HepG2 (cell line): ENCODE measurements around the gene GRIN3B. TPM values are rescaled to one million over a fixed set of nuclear protein-coding genes. Genes with fewer than 3 reads are reported as not detected.

Source experiments
- ATF7-NPFF ChIP-seq: sonication (generic); formaldehyde crosslinking; IDR thresholded peaks from 2 replicates; pipeline ENCODE4 v1.8.1; 2023; ENCODE audit warnings: mild to moderate bottlenecking, low read depth, missing genetic modification reagents, moderate library complexity
- BRD4 ChIP-seq: sonication (generic); formaldehyde crosslinking; IDR thresholded peaks from 2 replicates; pipeline ENCODE4 v1.4.0; 2020; ENCODE audit warnings: missing genetic modification reagents
- FLYWCH1 ChIP-seq: sonication (generic); formaldehyde crosslinking; IDR thresholded peaks from 2 replicates; pipeline ENCODE4 v1.8.1; 2023; ENCODE audit warnings: mild to moderate bottlenecking, missing genetic modification reagents
- MEF2D ChIP-seq: sonication (generic); formaldehyde crosslinking; IDR thresholded peaks from 2 replicates; pipeline ENCODE4 v1.5.1; 2020; ENCODE audit warnings: mild to moderate bottlenecking, missing genetic modification reagents
- POLR2AphosphoS2 ChIP-seq: IDR thresholded peaks from 2 replicates; pipeline ENCODE4 v1.6.1; 2011; ENCODE audit warnings: low read depth, low read length, improper control_type of control experiment
- RARA ChIP-seq: IDR thresholded peaks from 2 replicates; pipeline ENCODE4 v1.6.1; 2016; ENCODE audit warnings: missing genetic modification reagents, missing compliant biosample characterization
- SALL2 ChIP-seq: sonication (generic); formaldehyde crosslinking; IDR thresholded peaks from 2 replicates; pipeline ENCODE4 v1.8.1; 2023; ENCODE audit warnings: mild to moderate bottlenecking, missing genetic modification reagents, inconsistent platforms
- SIN3B ChIP-seq: fragments of 150-350 bp; IDR thresholded peaks from 2 replicates; pipeline ENCODE4 v1.6.1; 2014; ENCODE audit warnings: low read length
- U2AF1 ChIP-seq: fragments of 200-400 bp; formaldehyde crosslinking; optimal IDR thresholded peaks from 2 replicates; pipeline ENCODE3; 2017; ENCODE audit warnings: mild to moderate bottlenecking, low read depth, low read length
- ZKSCAN1 ChIP-seq: fragments of 150-350 bp; IDR thresholded peaks from 2 replicates; pipeline ENCODE4 v1.6.1; 2014; ENCODE audit warnings: low read length
- ZNF224 ChIP-seq: sonication (generic); formaldehyde crosslinking; IDR thresholded peaks from 2 replicates; pipeline ENCODE4 v1.5.0; 2020; ENCODE audit warnings: mild to moderate bottlenecking, missing genetic modification reagents
- ZNF383 ChIP-seq: sonication (generic); formaldehyde crosslinking; IDR thresholded peaks from 2 replicates; pipeline ENCODE4 v1.4.0; 2020; ENCODE audit warnings: missing genetic modification reagents, mild to moderate bottlenecking, borderline replicate concordance
- ZNF746 ChIP-seq: sonication (generic); formaldehyde crosslinking; IDR thresholded peaks from 2 replicates; pipeline ENCODE4 v1.8.0; 2022; ENCODE audit warnings: mild to moderate bottlenecking, missing genetic modification reagents
- polyA plus RNA-seq, 8 experiments: library from polyadenylated mRNA; depleted of rRNA in 3 of 8; stranded (reverse) in 7 of 8; unstranded in 1 of 8; fragments of >200 nt; fragmentation: Illumina TruSeq in 4 of 8; extraction: Trizol in 4 of 8; gene quantifications; 2 replicates each; pipeline versions ENCODE4 v1.2.1 to v1.2.3, GENCODE V29; 2011 to 2016; ENCODE audit warnings: low read depth in 4 of 8, missing spikeins in 1 of 8, mixed read lengths in 1 of 8; ENCODE audit not compliant: insufficient read depth in 1 of 8
- total RNA-seq, 5 experiments: library from RNA; depleted of rRNA; stranded (reverse); fragments of >200 nt; fragmentation: Illumina TruSeq; extraction: Trizol; gene quantifications; 2 replicates each; pipeline ENCODE4 v1.2.3, GENCODE V29; 2016; ENCODE audit warnings: low read depth in 1 of 5
- TF ChIP-seq, protein P1 (sequence below): sonication (generic); formaldehyde crosslinking; IDR thresholded peaks from 2 replicates; pipeline ENCODE4 v1.5.1; 2020; ENCODE audit warnings: missing genetic modification reagents, mild to moderate bottlenecking, borderline replicate concordance
- TF ChIP-seq, protein P2 (sequence below): sonication (generic); formaldehyde crosslinking; IDR thresholded peaks from 2 replicates; pipeline ENCODE4 v1.9.0; 2021; ENCODE audit warnings: missing genetic modification reagents, borderline replicate concordance
- TF ChIP-seq, protein P3 (sequence below): sonication (generic); formaldehyde crosslinking; IDR thresholded peaks from 2 replicates; pipeline ENCODE4 v1.4.0; 2020; ENCODE audit warnings: mild to moderate bottlenecking, missing genetic modification reagents
- TF ChIP-seq, protein P4 (sequence below): sonication (generic); formaldehyde crosslinking; IDR thresholded peaks from 2 replicates; pipeline ENCODE4 v1.9.0; 2021; ENCODE audit warnings: missing genetic modification reagents, mild to moderate bottlenecking, borderline replicate concordance
- TF ChIP-seq, protein P5 (sequence below): IDR thresholded peaks from 2 replicates; pipeline ENCODE4 v1.6.1; 2012; ENCODE audit warnings: low read depth, low read length, improper control_type of control experiment
- TF ChIP-seq, protein P6 (sequence below): sonication (generic); formaldehyde crosslinking; IDR thresholded peaks from 2 replicates; pipeline ENCODE4 v1.5.0; 2020; ENCODE audit warnings: missing genetic modification reagents, mild to moderate bottlenecking, borderline replicate concordance

Gene GRIN3B
- total and polyA plus RNA-seq, 2 of the 13 experiments (the other 11 are each of a cell fraction or from before 2014, with no cell fraction given): 0.07 to 0.20 TPM

DNA sequence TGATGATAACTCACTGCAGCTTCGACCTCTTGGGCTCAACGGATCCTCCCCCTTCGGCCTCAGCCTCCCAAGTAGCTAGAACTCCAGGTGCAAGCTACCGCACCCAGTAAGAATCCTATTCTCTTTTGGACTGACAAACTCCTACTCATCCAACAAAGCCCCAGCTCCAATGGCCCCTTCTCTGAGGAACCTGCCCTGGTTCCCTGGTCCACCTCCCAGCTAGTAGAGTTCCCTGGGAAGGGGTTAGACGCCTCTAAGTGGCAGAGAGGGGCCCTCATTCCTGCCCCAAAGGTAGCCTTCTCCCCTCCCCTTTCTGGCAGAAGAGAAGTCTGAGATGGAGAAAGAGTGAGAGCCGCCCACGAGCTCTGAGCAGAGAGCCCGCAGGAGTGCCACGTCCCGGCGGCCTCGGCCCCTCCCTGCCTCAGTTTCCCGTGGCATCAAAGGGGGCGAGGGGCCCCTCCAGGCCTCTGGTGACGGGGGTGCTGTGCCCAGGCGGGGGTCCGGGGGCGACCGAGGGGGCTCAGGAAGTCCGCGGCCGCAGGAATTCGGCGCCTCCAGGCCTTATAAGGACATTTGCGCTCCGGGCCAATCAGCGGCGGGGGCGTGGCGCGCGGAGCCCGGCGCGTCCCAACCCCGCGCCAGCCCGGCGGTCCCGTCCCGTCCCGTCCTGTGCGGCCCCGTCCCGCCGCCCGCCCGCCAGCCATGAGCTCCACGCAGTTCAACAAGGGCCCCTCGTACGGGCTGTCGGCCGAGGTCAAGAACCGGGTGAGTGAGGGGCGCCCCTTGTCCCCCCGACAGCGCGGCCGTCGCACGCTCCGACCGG is 26.0 kb downstream of the GRIN3B start, which contains the start of gene CNN2 (continued):
- TF ChIP-seq, protein P1, sequence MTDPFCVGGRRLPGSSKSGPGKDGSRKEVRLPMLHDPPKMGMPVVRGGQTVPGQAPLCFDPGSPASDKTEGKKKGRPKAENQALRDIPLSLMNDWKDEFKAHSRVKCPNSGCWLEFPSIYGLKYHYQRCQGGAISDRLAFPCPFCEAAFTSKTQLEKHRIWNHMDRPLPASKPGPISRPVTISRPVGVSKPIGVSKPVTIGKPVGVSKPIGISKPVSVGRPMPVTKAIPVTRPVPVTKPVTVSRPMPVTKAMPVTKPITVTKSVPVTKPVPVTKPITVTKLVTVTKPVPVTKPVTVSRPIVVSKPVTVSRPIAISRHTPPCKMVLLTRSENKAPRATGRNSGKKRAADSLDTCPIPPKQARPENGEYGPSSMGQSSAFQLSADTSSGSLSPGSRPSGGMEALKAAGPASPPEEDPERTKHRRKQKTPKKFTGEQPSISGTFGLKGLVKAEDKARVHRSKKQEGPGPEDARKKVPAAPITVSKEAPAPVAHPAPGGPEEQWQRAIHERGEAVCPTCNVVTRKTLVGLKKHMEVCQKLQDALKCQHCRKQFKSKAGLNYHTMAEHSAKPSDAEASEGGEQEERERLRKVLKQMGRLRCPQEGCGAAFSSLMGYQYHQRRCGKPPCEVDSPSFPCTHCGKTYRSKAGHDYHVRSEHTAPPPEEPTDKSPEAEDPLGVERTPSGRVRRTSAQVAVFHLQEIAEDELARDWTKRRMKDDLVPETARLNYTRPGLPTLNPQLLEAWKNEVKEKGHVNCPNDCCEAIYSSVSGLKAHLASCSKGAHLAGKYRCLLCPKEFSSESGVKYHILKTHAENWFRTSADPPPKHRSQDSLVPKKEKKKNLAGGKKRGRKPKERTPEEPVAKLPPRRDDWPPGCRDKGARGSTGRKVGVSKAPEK (CRISPR knock-in tag): no peak
- TF ChIP-seq BRD4 (CRISPR knock-in tag): no peak
- no peak for TF ChIP-seq POLR2AphosphoS2
- TF ChIP-seq ATF7-NPFF (CRISPR knock-in tag): no peak
- TF ChIP-seq, protein P2, sequence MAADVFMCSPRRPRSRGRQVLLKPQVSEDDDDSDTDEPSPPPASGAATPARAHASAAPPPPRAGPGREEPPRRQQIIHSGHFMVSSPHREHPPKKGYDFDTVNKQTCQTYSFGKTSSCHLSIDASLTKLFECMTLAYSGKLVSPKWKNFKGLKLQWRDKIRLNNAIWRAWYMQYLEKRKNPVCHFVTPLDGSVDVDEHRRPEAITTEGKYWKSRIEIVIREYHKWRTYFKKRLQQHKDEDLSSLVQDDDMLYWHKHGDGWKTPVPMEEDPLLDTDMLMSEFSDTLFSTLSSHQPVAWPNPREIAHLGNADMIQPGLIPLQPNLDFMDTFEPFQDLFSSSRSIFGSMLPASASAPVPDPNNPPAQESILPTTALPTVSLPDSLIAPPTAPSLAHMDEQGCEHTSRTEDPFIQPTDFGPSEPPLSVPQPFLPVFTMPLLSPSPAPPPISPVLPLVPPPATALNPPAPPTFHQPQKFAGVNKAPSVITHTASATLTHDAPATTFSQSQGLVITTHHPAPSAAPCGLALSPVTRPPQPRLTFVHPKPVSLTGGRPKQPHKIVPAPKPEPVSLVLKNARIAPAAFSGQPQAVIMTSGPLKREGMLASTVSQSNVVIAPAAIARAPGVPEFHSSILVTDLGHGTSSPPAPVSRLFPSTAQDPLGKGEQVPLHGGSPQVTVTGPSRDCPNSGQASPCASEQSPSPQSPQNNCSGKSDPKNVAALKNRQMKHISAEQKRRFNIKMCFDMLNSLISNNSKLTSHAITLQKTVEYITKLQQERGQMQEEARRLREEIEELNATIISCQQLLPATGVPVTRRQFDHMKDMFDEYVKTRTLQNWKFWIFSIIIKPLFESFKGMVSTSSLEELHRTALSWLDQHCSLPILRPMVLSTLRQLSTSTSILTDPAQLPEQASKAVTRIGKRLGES (CRISPR knock-in tag): no peak
- TF ChIP-seq MEF2D (CRISPR knock-in tag): no peak; the same call in 1 of the 2 replicates
- TF ChIP-seq RARA: no peak
- TF ChIP-seq, protein P3, sequence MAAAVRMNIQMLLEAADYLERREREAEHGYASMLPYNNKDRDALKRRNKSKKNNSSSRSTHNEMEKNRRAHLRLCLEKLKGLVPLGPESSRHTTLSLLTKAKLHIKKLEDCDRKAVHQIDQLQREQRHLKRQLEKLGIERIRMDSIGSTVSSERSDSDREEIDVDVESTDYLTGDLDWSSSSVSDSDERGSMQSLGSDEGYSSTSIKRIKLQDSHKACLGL: no peak; the same call in 1 of the 2 replicates
- no peak for TF ChIP-seq SIN3B
- TF ChIP-seq, protein P4, sequence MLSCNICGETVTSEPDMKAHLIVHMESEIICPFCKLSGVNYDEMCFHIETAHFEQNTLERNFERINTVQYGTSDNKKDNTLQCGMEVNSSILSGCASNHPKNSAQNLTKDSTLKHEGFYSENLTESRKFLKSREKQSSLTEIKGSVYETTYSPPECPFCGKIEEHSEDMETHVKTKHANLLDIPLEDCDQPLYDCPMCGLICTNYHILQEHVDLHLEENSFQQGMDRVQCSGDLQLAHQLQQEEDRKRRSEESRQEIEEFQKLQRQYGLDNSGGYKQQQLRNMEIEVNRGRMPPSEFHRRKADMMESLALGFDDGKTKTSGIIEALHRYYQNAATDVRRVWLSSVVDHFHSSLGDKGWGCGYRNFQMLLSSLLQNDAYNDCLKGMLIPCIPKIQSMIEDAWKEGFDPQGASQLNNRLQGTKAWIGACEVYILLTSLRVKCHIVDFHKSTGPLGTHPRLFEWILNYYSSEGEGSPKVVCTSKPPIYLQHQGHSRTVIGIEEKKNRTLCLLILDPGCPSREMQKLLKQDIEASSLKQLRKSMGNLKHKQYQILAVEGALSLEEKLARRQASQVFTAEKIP (CRISPR knock-in tag): no peak
- TF ChIP-seq ZNF746 (CRISPR knock-in tag): no peak
- TF ChIP-seq ZKSCAN1: no peak
- TF ChIP-seq, protein P5, sequence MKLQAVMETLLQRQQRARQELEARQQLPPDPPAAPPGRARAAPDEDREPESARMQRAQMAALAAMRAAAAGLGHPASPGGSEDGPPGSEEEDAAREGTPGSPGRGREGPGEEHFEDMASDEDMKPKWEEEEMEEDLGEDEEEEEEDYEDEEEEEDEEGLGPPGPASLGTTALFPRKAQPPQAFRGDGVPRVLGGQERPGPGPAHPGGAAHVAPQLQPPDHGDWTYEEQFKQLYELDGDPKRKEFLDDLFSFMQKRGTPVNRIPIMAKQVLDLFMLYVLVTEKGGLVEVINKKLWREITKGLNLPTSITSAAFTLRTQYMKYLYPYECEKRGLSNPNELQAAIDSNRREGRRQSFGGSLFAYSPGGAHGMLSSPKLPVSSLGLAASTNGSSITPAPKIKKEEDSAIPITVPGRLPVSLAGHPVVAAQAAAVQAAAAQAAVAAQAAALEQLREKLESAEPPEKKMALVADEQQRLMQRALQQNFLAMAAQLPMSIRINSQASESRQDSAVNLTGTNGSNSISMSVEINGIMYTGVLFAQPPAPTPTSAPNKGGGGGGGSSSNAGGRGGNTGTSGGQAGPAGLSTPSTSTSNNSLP: no peak
- 0 out of 2 replicates have a peak, but pooled peaks have one; percentile 33 for TF ChIP-seq SALL2 (CRISPR knock-in tag)
- TF ChIP-seq ZNF224 (CRISPR knock-in tag): no peak
- TF ChIP-seq ZNF383 (CRISPR knock-in tag): no peak
- TF ChIP-seq FLYWCH1 (CRISPR knock-in tag): no peak
- TF ChIP-seq U2AF1: no peak
- TF ChIP-seq, protein P6, sequence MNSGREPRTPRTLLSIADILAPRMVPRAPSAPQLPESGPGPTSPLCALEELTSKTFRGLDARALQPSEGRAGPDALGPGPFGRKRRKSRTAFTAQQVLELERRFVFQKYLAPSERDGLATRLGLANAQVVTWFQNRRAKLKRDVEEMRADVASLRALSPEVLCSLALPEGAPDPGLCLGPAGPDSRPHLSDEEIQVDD: no peak
